HEK293T (cell line): ENCODE measurements around the gene FBXO8.

Experiments used
- CTCF ChIA-PET: fragments of 350-600 bp; formaldehyde crosslinking; extraction: SDS; loops from one replicate; lab custom pipeline; 2021; ENCODE audit warnings: antibody characterized with exemption, inconsistent platforms; lab: Yijun Ruan, JAX
- POLR2A ChIA-PET: fragments of 350-600 bp; formaldehyde crosslinking; extraction: SDS; loops from one replicate; lab custom pipeline; 2020; ENCODE audit warnings: antibody characterized with exemption, inconsistent platforms; lab: Yijun Ruan, JAX
- DNase-seq: peaks from one replicate; pipeline ENCODE4 v3.0.0; 2012; ENCODE audit warnings: mixed read lengths; ENCODE audit errors: extremely low spot score
- ARNT ChIP-seq: fragments of 450-650 bp; IDR thresholded peaks from 2 replicates; pipeline ENCODE4 v1.6.1; 2017; ENCODE audit warnings: mild to moderate bottlenecking
- BHLHE40 ChIP-seq: fragments of 450-650 bp; IDR thresholded peaks from 2 replicates; pipeline ENCODE4 v1.6.1; 2016; ENCODE audit warnings: mild to moderate bottlenecking, moderate library complexity, borderline replicate concordance
- CTBP1 ChIP-seq: fragments of 450-650 bp; IDR thresholded peaks from 2 replicates; pipeline ENCODE4 v1.6.1; 2016; ENCODE audit warnings: borderline replicate concordance
- ELF4 ChIP-seq: fragments of 450-650 bp; IDR thresholded peaks from 2 replicates; pipeline ENCODE4 v1.6.1; 2017; ENCODE audit warnings: antibody characterized with exemption
- FOXA1 ChIP-seq: fragments of 450-650 bp; IDR thresholded peaks from 2 replicates; pipeline ENCODE4 v1.6.1; 2016; ENCODE audit warnings: mild to moderate bottlenecking
- FOXK2 ChIP-seq: fragments of 450-650 bp; IDR thresholded peaks from 2 replicates; pipeline ENCODE4 v1.6.1; 2016; ENCODE audit warnings: mild to moderate bottlenecking
- FOXM1 ChIP-seq: fragments of 450-650 bp; IDR thresholded peaks from 2 replicates; pipeline ENCODE4 v1.6.1; 2017; ENCODE audit warnings: mild to moderate bottlenecking, borderline replicate concordance
- HDGF ChIP-seq: fragments of 450-650 bp; IDR thresholded peaks from 2 replicates; pipeline ENCODE4 v1.6.1; 2017; ENCODE audit warnings: antibody characterized with exemption, borderline replicate concordance
- L3MBTL2 ChIP-seq: fragments of 450-650 bp; conservative IDR thresholded peaks from 2 replicates; pipeline ENCODE4 v1.6.1; 2016; ENCODE audit warnings: mild to moderate bottlenecking
- LEF1 ChIP-seq: fragments of 450-650 bp; IDR thresholded peaks from 2 replicates; pipeline ENCODE4 v1.6.1; 2017; ENCODE audit warnings: mild to moderate bottlenecking, borderline replicate concordance
- NFRKB ChIP-seq: fragments of 450-650 bp; IDR thresholded peaks from 2 replicates; pipeline ENCODE4 v1.6.1; 2016; ENCODE audit warnings: mild to moderate bottlenecking, moderate library complexity
- PKNOX1 ChIP-seq: fragments of 450-650 bp; IDR thresholded peaks from 2 replicates; pipeline ENCODE4 v1.6.1; 2016
- SP1 ChIP-seq: fragments of 450-650 bp; IDR thresholded peaks from 2 replicates; pipeline ENCODE4 v1.6.1; 2017
- SUZ12 ChIP-seq: fragments of 450-650 bp; IDR thresholded peaks from 2 replicates; pipeline ENCODE4 v1.6.1; 2016; ENCODE audit warnings: mild to moderate bottlenecking
- TARDBP ChIP-seq: fragments of 450-650 bp; IDR thresholded peaks from 2 replicates; pipeline ENCODE4 v1.6.1; 2016
- ZNF384 ChIP-seq: fragments of 450-650 bp; IDR thresholded peaks from 2 replicates; pipeline ENCODE4 v1.6.1; 2016

Gene FBXO8

GRCh38 chr4:174217273-174218126 is 66.0 kb downstream of the FBXO8 start:
- CTCF ChIA-PET: interaction anchor here (0.9 kb wide), 1 partner anchor 35 kb away, joined by 3 read pairs; no protein-coding TSS in a partner anchor
- peak; percentile 36 for DNase-seq
- TF ChIP-seq LEF1 (no peak), PKNOX1 (peak; percentile 93)
- POLR2A ChIA-PET: interaction anchor here (0.6 to 3.3 kb wide), 12 partner anchors 7 to 688 kb away, joined by 3 to 25 read pairs (median 4); partner anchors contain the start of genes CEP44, FBXO8 and HAND2

- ChIA-PET POLR2A (interaction anchor here (0.6 to 3.3 kb wide), 11 partner anchors 8 to 687 kb away, joined by 3 to 25 read pairs (median 4); partner anchors contain the start of genes CEP44, FBXO8 and HAND2), CTCF (interaction anchor here (0.6 kb wide), 1 partner anchor 44 kb away, joined by 3 read pairs; no protein-coding TSS in a partner anchor)
- no peak for DNase-seq
- TF ChIP-seq FOXK2 (no peak), HDGF (no peak), FOXM1 (no peak), CTBP1 (no peak), ELF4 (no peak), TARDBP (no peak), ARNT (no peak), BHLHE40 (no peak), ZNF384 (no peak), LEF1 (no peak), L3MBTL2 (no peak), SUZ12 (no peak), NFRKB (no peak), FOXA1 (no peak), PKNOX1 (no peak), SP1 (no peak)
Observed at GRCh38 chr4:174216799-174217272, 66.6 kb downstream of the FBXO8 start.

GRCh38 chr4:174215961-174216680 is 67.3 kb downstream of the FBXO8 start:
- no peak for DNase-seq
- CTCF ChIA-PET: interaction anchor here (0.6 to 0.7 kb wide), 2 partner anchors 30 to 45 kb away, joined by 3 read pairs; no protein-coding TSS in a partner anchor
- POLR2A ChIA-PET: interaction anchor here (1.2 to 3.3 kb wide), 5 partner anchors 10 to 68 kb away, joined by 3 to 25 read pairs (median 6); partner anchors contain the start of genes CEP44 and FBXO8
- 0 out of 2 replicates have a peak, but pooled peaks have one; percentile 43 for TF ChIP-seq ZNF384
- TF ChIP-seq BHLHE40: no peak

- ChIA-PET CTCF (interaction anchor here (0.6 to 1.2 kb wide), 3 partner anchors 9 to 37 kb away, joined by 3 read pairs; no protein-coding TSS in a partner anchor), POLR2A (no interaction called here)
- TF ChIP-seq FOXA1 (no peak), LEF1 (no peak), NFRKB (no peak), ARNT (no peak), SUZ12 (no peak), FOXK2 (no peak), ELF4 (no peak), HDGF (no peak)
- no peak for DNase-seq
Observed at GRCh38 chr4:174215057-174215456, 68.4 kb downstream of the FBXO8 start.

GRCh38 chr4:174214101-174214878 is 69.2 kb downstream of the FBXO8 start:
- TF ChIP-seq ZNF384 (no peak), CTBP1 (no peak), FOXM1 (no peak), ARNT (no peak), L3MBTL2 (no peak), FOXA1 (no peak), ELF4 (no peak), PKNOX1 (no peak)
- ChIA-PET POLR2A (no interaction called here), CTCF (interaction anchor here (0.6 to 1.2 kb wide), 3 partner anchors 10 to 48 kb away, joined by 3 to 8 read pairs (median 3); no protein-coding TSS in a partner anchor)
- DNase-seq: no peak

- CTCF ChIA-PET: interaction anchor here (0.6 to 1.2 kb wide), 2 partner anchors 10 to 47 kb away, joined by 3 to 8 read pairs; no protein-coding TSS in a partner anchor
- POLR2A ChIA-PET: no interaction called here
- no peak for DNase-seq
- TF ChIP-seq CTBP1 (no peak), SP1 (no peak), NFRKB (no peak), FOXM1 (no peak), HDGF (no peak), ELF4 (no peak), PKNOX1 (no peak)
Observed at GRCh38 chr4:174213731-174214100, 69.8 kb downstream of the FBXO8 start.
